KMS-11 (cell line): Measurements from ENCODE around the gene A2M.

Source experiments
- H2AFZ ChIP-seq: fragments of 200-600 bp; sonication (generic); 2 replicates; pipeline ENCODE4 v1.6.1; 2016; ENCODE audit warnings: antibody characterized with exemption, mixed run types, low read depth
- H3K27ac ChIP-seq: fragments of 200-600 bp; sonication (generic); 2 replicates; pipeline ENCODE4 v1.6.1; 2016; ENCODE audit warnings: mild to moderate bottlenecking, mixed run types
- H3K27me3 ChIP-seq: fragments of 200-600 bp; sonication (generic); 2 replicates; pipeline ENCODE4 v1.6.1; 2017; ENCODE audit warnings: mild to moderate bottlenecking, low read depth, mixed run types, moderate library complexity; ENCODE audit not compliant: insufficient read depth
- H3K36me3 ChIP-seq: fragments of 200-600 bp; sonication (generic); 2 replicates; pipeline ENCODE4 v1.6.1; 2017; ENCODE audit warnings: mild to moderate bottlenecking, mixed run types; ENCODE audit not compliant: insufficient read depth
- H3K4me1 ChIP-seq: fragments of 200-600 bp; sonication (generic); 2 replicates; pipeline ENCODE4 v1.6.1; 2016; ENCODE audit warnings: mild to moderate bottlenecking, low read depth, mixed run types; ENCODE audit not compliant: poor library complexity, severe bottlenecking
- H3K4me2 ChIP-seq: fragments of 200-600 bp; sonication (generic); 2 replicates; pipeline ENCODE4 v1.7.0; 2016; ENCODE audit warnings: mild to moderate bottlenecking, mixed run types
- H3K4me3 ChIP-seq: fragments of 200-600 bp; sonication (generic); IDR thresholded peaks from 2 replicates; pipeline ENCODE4 v1.6.1; 2017; ENCODE audit warnings: low read depth, low read length, mixed read lengths; ENCODE audit not compliant: insufficient read depth
- H3K79me2 ChIP-seq: fragments of 200-600 bp; sonication (generic); 2 replicates; pipeline ENCODE4 v1.6.1; 2016; ENCODE audit warnings: low read depth, mixed run types; ENCODE audit not compliant: insufficient read depth
- H3K9ac ChIP-seq: fragments of 200-600 bp; sonication (generic); 2 replicates; pipeline ENCODE4 v1.6.1; 2016; ENCODE audit warnings: mild to moderate bottlenecking, mixed run types
- H4K20me1 ChIP-seq: fragments of 200-600 bp; sonication (generic); 2 replicates; pipeline ENCODE4 v1.6.1; 2016; ENCODE audit warnings: mild to moderate bottlenecking, mixed run types; ENCODE audit not compliant: insufficient read depth
- CTCF ChIP-seq: fragments of 200-600 bp; sonication (generic); conservative IDR thresholded peaks from 2 replicates; pipeline ENCODE4 v1.6.1; 2017; ENCODE audit warnings: low read depth, mild to moderate bottlenecking, antibody characterized with exemption, low read length, moderate library complexity, mixed read lengths

The A2M gene

GRCh38 chr12:9024512-9024911 lies 91.2 kb downstream of the A2M start:
- H3K27ac ChIP-seq: no peak overlapping the region
- H2AFZ ChIP-seq: no peak overlapping the region
- H3K27me3 ChIP-seq: no peaks in the 10 kb centered on the region
- no peaks in the 10 kb centered on the region for H4K20me1 ChIP-seq
- H3K4me2 ChIP-seq: no peak overlapping the region
- TF ChIP-seq CTCF: no peak
- H3K79me2 ChIP-seq: no peaks in the 10 kb centered on the region
- no peak overlapping the region for H3K4me3 ChIP-seq
- no peaks in the 10 kb centered on the region for H3K36me3 ChIP-seq
- H3K4me1 ChIP-seq: no peaks in the 10 kb centered on the region
- no peak overlapping the region for H3K9ac ChIP-seq

- H3K36me3 ChIP-seq: no peaks in the 10 kb centered on the region
- no peaks in the 10 kb centered on the region for H4K20me1 ChIP-seq
- no peak overlapping the region for H2AFZ ChIP-seq
- no peak overlapping the region for H3K4me3 ChIP-seq
- no peak overlapping the region for H3K9ac ChIP-seq
- no peaks in the 10 kb centered on the region for H3K4me1 ChIP-seq
- TF ChIP-seq CTCF: no peak
- H3K4me2 ChIP-seq: no peak overlapping the region
- no peaks in the 10 kb centered on the region for H3K79me2 ChIP-seq
- no peak overlapping the region for H3K27ac ChIP-seq
- no peaks in the 10 kb centered on the region for H3K27me3 ChIP-seq
Measured at GRCh38 chr12:9022592-9022991, 93.1 kb downstream of the A2M start.
